Measurements from ENCODE around the gene GSK3B. TPM values are rescaled to one million over a fixed set of nuclear protein-coding genes. Genes with fewer than 3 reads are reported as not detected.
A peak's percentile ranks its signal among the peaks of the same experiment; 100 is the strongest.

GSK3B gene
- total RNA-seq, 1 experiment from 2014 or later = 56.5 TPM

- no peaks in the 10 kb centered on the region for H3K27me3 Mint-ChIP-seq (ENCODE audit: low read depth)
- Histone ChIP-seq H3T11ph (ENCODE audit: low read length) (no peak overlapping the region), H3K27ac (ENCODE audit: insufficient read length, low read depth, low read length) (no peak overlapping the region), H4K8ac (replicated peaks; ENCODE audit: insufficient read length, low read depth, low read length) (no peak overlapping the region), H4K20me1 (ENCODE audit: control insufficient read depth, insufficient read depth, insufficient read length) (no peaks in the 10 kb centered on the region), H2BK15ac (ENCODE audit: low read depth, low read length) (no peak overlapping the region), H3K79me1 (ENCODE audit: insufficient read depth, low read depth, low read length, poor library complexity, severe bottlenecking) (peaks cover under 1% of the 10 kb centered on the region), H3K23me2 (ENCODE audit: insufficient read length, low read depth, low read length, poor library complexity, severe bottlenecking) (no peaks in the 10 kb centered on the region), H3K27me3 (ENCODE audit: insufficient read depth, low read length) (no peaks in the 10 kb centered on the region), H2BK120ac (ENCODE audit: low read depth, low read length, poor library complexity, severe bottlenecking) (no peak overlapping the region), H4K91ac (ENCODE audit: insufficient read length, low read depth, low read length) (no peak overlapping the region), H2BK12ac (ENCODE audit: insufficient read length, low read depth, low read length) (no peak overlapping the region), H3K14ac (ENCODE audit: insufficient read depth, low read length) (no peak overlapping the region; the same call in 1 of the 2 replicates), H3K79me2 (ENCODE audit: insufficient read depth, low read length) (peaks cover 14% of the 10 kb centered on the region; the same call in 1 of the 2 replicates), H2AFZ (ENCODE audit: low read length) (no peak overlapping the region), H3K9me3 (ENCODE audit: control insufficient read depth, low read depth, low read length) (no peaks in the 10 kb centered on the region), H2AK5ac (ENCODE audit: insufficient read length, low read length) (no peak overlapping the region), H3K18ac (ENCODE audit: insufficient read length, low read depth, low read length) (no peak overlapping the region), H3K9ac (ENCODE audit: extremely low read depth, insufficient read length, low read length) (no peak overlapping the region), H3K4ac (ENCODE audit: low read depth, low read length) (no peak overlapping the region), H3K4me1 (ENCODE audit: insufficient read depth, low read length) (no peaks in the 10 kb centered on the region; the same call in 1 of the 2 replicates), H4K5ac (ENCODE audit: insufficient read length, low read depth, low read length) (no peak overlapping the region), H3K56ac (ENCODE audit: insufficient read length, low read depth, low read length) (peak overlapping the region; percentile 30), H2BK20ac (ENCODE audit: low read depth, low read length, poor library complexity, severe bottlenecking) (no peak overlapping the region), H3K23ac (ENCODE audit: insufficient read length, low read depth, low read length) (no peak overlapping the region), H2BK5ac (ENCODE audit: insufficient read length, low read length) (no peak overlapping the region), H3K4me2 (ENCODE audit: insufficient read depth, insufficient read length, low read length) (no peak overlapping the region)
- no peak overlapping the region for H3K4me3 Mint-ChIP-seq
- WGBS (ENCODE audit: extremely low coverage, insufficient read length, low lambda C conversion rate) = no CpG with 5 or more reads among the region's 13 CpGs
- no peak for TF ChIP-seq CTCF (conservative IDR thresholded peaks at IDR 0.05)
- H3K27ac Mint-ChIP-seq = peak overlapping the region in 1 of 3 experiments; percentile 4; a peak in 1 of 7 replicates
- H3K9me3 Mint-ChIP-seq = no peaks in the 10 kb centered on the region
- no peaks in the 10 kb centered on the region; a peak in 2 of 7 replicates for H3K36me3 Mint-ChIP-seq (ENCODE audit: insufficient read depth in 1 of 3, low read depth in 3 of 3)
- DNase-seq = peak; percentile 41
- H3K4me1 Mint-ChIP-seq = peaks cover 19 to 39% of the 10 kb centered on the region in 2 experiments
Measured at GRCh38 chr3:120028271-120029047, 65.8 kb downstream of the GSK3B start.
